Loucy (cell line): ENCODE measurements around the gene ACADVL.

ENCODE experiments used
- CTCF ChIP-seq: fragments of 200-600 bp; sonication (generic); conservative IDR thresholded peaks from 2 replicates; pipeline ENCODE4 v1.5.1; 2014; ENCODE audit warnings: mild to moderate bottlenecking, antibody characterized with exemption, low read length
- EZH2phosphoT487 ChIP-seq: fragments of 200-600 bp; IDR thresholded peaks from 2 replicates; pipeline ENCODE4 v1.6.1; 2018; ENCODE audit warnings: antibody characterized with exemption, mild to moderate bottlenecking, moderate library complexity, borderline replicate concordance

- TF ChIP-seq CTCF = no peak
- no peak for TF ChIP-seq EZH2phosphoT487
Measured at GRCh38 chr17:7258731-7259554, 39.2 kb downstream of the ACADVL start.
